Upper lobe of left lung (tissue), 6 donors: Measurements from ENCODE around the gene MYRF. TPM values are rescaled to one million over a fixed set of nuclear protein-coding genes. Genes with fewer than 3 reads are reported as not detected.

Experiments used
- ATAC-seq, 2 donors: fragments of 200-7000 bp; cut with Tn5 transposase; one replicate each; pipeline ENCODE4 v1.9.1; 2022; ENCODE audit warnings: mild to moderate bottlenecking in 2 of 2, moderate library complexity in 2 of 2; ENCODE audit not compliant: low FRiP score in 2 of 2
- DNase-seq, 2 donors: peaks; one replicate each; pipeline ENCODE4 v3.0.0-alpha.2; 2019 to 2020
- H3K27ac ChIP-seq, 4 donors: fragments of 200-600 bp; sonication (generic); one replicate each; pipeline ENCODE4 v1.5.1; 2016 to 2019
- H3K27me3 ChIP-seq, 4 donors: fragments of 200-600 bp; sonication (generic); one replicate each; pipeline ENCODE4 v1.5.1; 2017 to 2019
- H3K36me3 ChIP-seq, 4 donors: fragments of 200-600 bp; sonication (generic); one replicate each; pipeline ENCODE4 v1.5.1; 2016 to 2019
- H3K4me1 ChIP-seq, 4 donors: fragments of 200-600 bp; sonication (generic); one replicate each; pipeline ENCODE4 v1.5.1; 2018 to 2019
- H3K4me3 ChIP-seq, 4 donors: fragments of 200-600 bp; sonication (generic); one replicate each; pipeline ENCODE4 v1.5.1; 2017 to 2019; ENCODE audit warnings: mild to moderate bottlenecking in 2 of 4, moderate library complexity in 1 of 4
- H3K9me3 ChIP-seq, 4 donors: fragments of 200-600 bp; sonication (generic); one replicate each; pipeline ENCODE4 v1.5.1; 2018 to 2019
- CTCF ChIP-seq, 6 experiments: fragments of 450-650 bp in 4 of 6; fragments of 200-600 bp in 2 of 6; sonication (generic) in 2 of 6; IDR thresholded peaks; one replicate each; pipeline ENCODE4 v1.5.1; 2016 to 2019; ENCODE audit warnings: antibody characterized with exemption in 6 of 6
- EP300 ChIP-seq, 4 donors: sonication (generic); formaldehyde crosslinking; IDR thresholded peaks; one replicate each; pipeline ENCODE4 v1.5.1; 2017; ENCODE audit warnings: antibody characterized with exemption in 4 of 4, control low read depth in 2 of 4
- POLR2A ChIP-seq, 4 donors: fragments of 450-650 bp; IDR thresholded peaks; one replicate each; pipeline ENCODE4 v1.5.1; 2016 to 2017; ENCODE audit warnings: antibody characterized with exemption in 4 of 4, mild to moderate bottlenecking in 2 of 4
- POLR2AphosphoS5 ChIP-seq, 2 donors: sonication (generic); formaldehyde crosslinking; IDR thresholded peaks; one replicate each; pipeline ENCODE4 v1.5.1; 2017; ENCODE audit warnings: antibody characterized with exemption in 2 of 2
- WGBS, 2 donors: methylation state at CpG; one replicate each; pipeline ENCODE4 v1.1.5; 2017 to 2018; 5-methylcytosine and 5-hydroxymethylcytosine counted together
- total RNA-seq, 6 donors: library from RNA; depleted of rRNA in 4 of 6; stranded (reverse); fragments of >200 nt in 4 of 6; gene quantifications; one replicate each; pipeline versions ENCODE4 v1.1.0 to v1.2.1, GENCODE V29; 2016 to 2021
- donor health status: DM: no; HTN: no; CAD: no; lungs with moderate emphysema.
- donor health status: DM: no; HTN: yes; CAD: no; lungs with severe emphysema.

MYRF gene
- total RNA-seq, 6 donors from 2014 or later, result 32.5 to 147 (median 50.7) TPM

GRCh38 chr11:61747967-61748285 lies 4.5 kb upstream of the MYRF start:
- Histone ChIP-seq H3K9me3 (no peaks in the 10 kb centered on the region), H3K27ac (no peak overlapping the region), H3K36me3 (peaks cover 0 to 7% (median 4%) of the 10 kb centered on the region in 4 donors), H3K4me1 (peaks cover 8 to 16% (median 8%) of the 10 kb centered on the region in 4 donors), H3K27me3 (peaks cover 0 to 4% (median 2%) of the 10 kb centered on the region in 4 donors), H3K4me3 (no peak overlapping the region)
- DNase-seq (no peak), ATAC-seq (no peak)
- WGBS, 2 donors, result 28% methylated on average over 3 of the region's 3 CpGs; no CpG with 5 or more reads in 1 of the 2 donors
- no peak for TF ChIP-seq POLR2A (IDR thresholded peaks at IDR 0.05)
- peak in 1 of 6 experiments; percentile 34 for TF ChIP-seq CTCF (IDR thresholded peaks at IDR 0.05)
- TF ChIP-seq EP300 (IDR thresholded peaks at IDR 0.05), result no peak
- TF ChIP-seq POLR2AphosphoS5 (IDR thresholded peaks at IDR 0.05), result no peak

- Histone ChIP-seq H3K36me3 (no peaks in the 10 kb centered on the region), H3K9me3 (no peaks in the 10 kb centered on the region), H3K4me1 (peaks cover 8 to 18% (median 8%) of the 10 kb centered on the region in 4 donors), H3K27ac (no peak overlapping the region), H3K4me3 (no peak overlapping the region), H3K27me3 (peaks cover 0 to 5% (median 3%) of the 10 kb centered on the region in 4 donors)
- WGBS, 2 donors, result 70 to 76% methylated on average over 12 to 19 of the region's 21 CpGs
- peak in 1 of 2 donors; percentile 56 for DNase-seq
- TF ChIP-seq POLR2AphosphoS5 (IDR thresholded peaks at IDR 0.05), result no peak
- ATAC-seq, result no peak
These were observed 2.7 kb upstream of the MYRF start for GRCh38 chr11:61749591-61750217.

- no peak for ATAC-seq
- Histone ChIP-seq H3K4me1 (peaks cover 8 to 19% (median 8%) of the 10 kb centered on the region in 4 donors), H3K27me3 (peaks cover 0 to 5% (median 3%) of the 10 kb centered on the region in 4 donors), H3K36me3 (no peaks in the 10 kb centered on the region), H3K27ac (no peak overlapping the region), H3K4me3 (no peak overlapping the region), H3K9me3 (no peaks in the 10 kb centered on the region)
- TF ChIP-seq POLR2A (IDR thresholded peaks at IDR 0.05), result no peak
- no peak for TF ChIP-seq EP300 (IDR thresholded peaks at IDR 0.05)
- no peak for TF ChIP-seq POLR2AphosphoS5 (IDR thresholded peaks at IDR 0.05)
- no peak for TF ChIP-seq CTCF (IDR thresholded peaks at IDR 0.05)
- WGBS, 2 donors, result 98 to 99% methylated on average over 5 of the region's 5 CpGs
- no peak for DNase-seq
These were observed 1.7 kb upstream of the MYRF start for GRCh38 chr11:61750631-61751273.

GRCh38 chr11:61751384-61751783 lies 1.1 kb upstream of the MYRF start:
- WGBS, 2 donors, result 83 to 88% methylated on average over 11 to 14 of the region's 14 CpGs
- peaks cover 8 to 26% (median 11%) of the 10 kb centered on the region in 4 donors for H3K4me1 ChIP-seq
- TF ChIP-seq CTCF (IDR thresholded peaks at IDR 0.05) (no peak), POLR2AphosphoS5 (IDR thresholded peaks at IDR 0.05) (no peak), EP300 (IDR thresholded peaks at IDR 0.05) (no peak)
- peaks cover 0 to 5% (median 3%) of the 10 kb centered on the region in 4 donors for H3K27me3 ChIP-seq
- DNase-seq (no peak), ATAC-seq (no peak)
- H3K36me3 ChIP-seq, result no peaks in the 10 kb centered on the region
- no peaks in the 10 kb centered on the region for H3K9me3 ChIP-seq
- H3K27ac ChIP-seq, result no peak overlapping the region
- H3K4me3 ChIP-seq, result no peak overlapping the region

- H3K27ac ChIP-seq, result peak overlapping the region; percentile 55 to 75 (median 62)
- peaks cover 0 to 5% (median 3%) of the 10 kb centered on the region in 4 donors for H3K27me3 ChIP-seq
- 36 to 39% methylated on average over 17 of the region's 17 CpGs for WGBS, 2 donors
- no peak for DNase-seq
- H3K4me1 ChIP-seq, result peaks cover 8 to 24% (median 16%) of the 10 kb centered on the region in 4 donors
- H3K4me3 ChIP-seq, result peak overlapping the region; percentile 29 to 59 (median 46)
- TF ChIP-seq POLR2AphosphoS5 (IDR thresholded peaks at IDR 0.05), result no peak
- no peak for ATAC-seq
- H3K9me3 ChIP-seq, result no peaks in the 10 kb centered on the region
- no peaks in the 10 kb centered on the region for H3K36me3 ChIP-seq
These were observed 587 bp downstream of the MYRF start for GRCh38 chr11:61752925-61753521.
